DOHH2 (cell line): ENCODE measurements around the gene PAGR1.

ENCODE experiments used
- H3F3A ChIP-seq: fragments of 200-600 bp; sonication (generic), shearing (Covaris generic); 2 replicates; pipeline ENCODE4 v1.6.0; 2016; ENCODE audit warnings: antibody characterized with exemption, mild to moderate bottlenecking; ENCODE audit not compliant: control insufficient read depth, insufficient read depth
- H3K27ac ChIP-seq: fragments of 200-600 bp; sonication (generic); 2 replicates; pipeline ENCODE4 v1.5.1; 2014; ENCODE audit warnings: low read depth, mild to moderate bottlenecking, low read length, moderate library complexity
- H3K27me3 ChIP-seq: fragments of 200-600 bp; sonication (generic); 2 replicates; pipeline ENCODE4 v1.6.1; 2014; ENCODE audit warnings: mild to moderate bottlenecking, low read length, mixed read lengths; ENCODE audit not compliant: control insufficient read depth
- H3K36me3 ChIP-seq: fragments of 200-600 bp; sonication (generic); 2 replicates; pipeline ENCODE4 v1.6.1; 2014; ENCODE audit warnings: mild to moderate bottlenecking, low read length, moderate library complexity, mixed read lengths; ENCODE audit not compliant: control insufficient read depth
- H3K4me1 ChIP-seq: fragments of 200-600 bp; sonication (generic); 2 replicates; pipeline ENCODE4 v1.6.1; 2014; ENCODE audit warnings: mild to moderate bottlenecking, low read length, mixed read lengths; ENCODE audit not compliant: control insufficient read depth
- H3K4me2 ChIP-seq: fragments of 200-600 bp; sonication (generic); 2 replicates; pipeline ENCODE4 v1.6.0; 2014; ENCODE audit warnings: mild to moderate bottlenecking, low read length, moderate library complexity
- H3K4me3 ChIP-seq: fragments of 200-600 bp; sonication (generic); 2 replicates; pipeline ENCODE4 v1.5.1; 2014; ENCODE audit warnings: mild to moderate bottlenecking, low read length, mixed read lengths
- H3K79me2 ChIP-seq: fragments of 200-600 bp; sonication (generic); 2 replicates; pipeline ENCODE4 v1.6.1; 2014; ENCODE audit warnings: mild to moderate bottlenecking, low read length, mixed read lengths; ENCODE audit not compliant: control insufficient read depth
- H3K9me2 ChIP-seq: fragments of 200-600 bp; sonication (generic); replicated peaks from 2 replicates; pipeline ENCODE4 v1.6.1; 2014; ENCODE audit warnings: mild to moderate bottlenecking, low read length, mixed read lengths; ENCODE audit not compliant: control insufficient read depth
- H3K9me3 ChIP-seq: fragments of 200-600 bp; sonication (generic); 2 replicates; pipeline ENCODE4 v1.6.1; 2014; ENCODE audit warnings: antibody characterized with exemption, low read length, mixed read lengths; ENCODE audit not compliant: control insufficient read depth, insufficient read depth
- H4K20me1 ChIP-seq: fragments of 200-600 bp; sonication (generic); 2 replicates; pipeline ENCODE4 v1.6.0; 2014; ENCODE audit warnings: low read depth, mild to moderate bottlenecking, antibody characterized with exemption, low read length, moderate library complexity; ENCODE audit not compliant: control insufficient read depth, insufficient read depth
- EZH2phosphoT487 ChIP-seq: fragments of 200-600 bp; sonication (generic); IDR thresholded peaks from 2 replicates; pipeline ENCODE4 v1.6.1; 2017; ENCODE audit warnings: borderline replicate concordance, mild to moderate bottlenecking, antibody characterized with exemption, low read length, moderate library complexity, mixed read lengths
- TF ChIP-seq, protein P1 (sequence below): fragments of 200-600 bp; sonication (generic); IDR thresholded peaks from one replicate; pipeline ENCODE4 v1.5.1; 2014; ENCODE audit warnings: antibody characterized with exemption, mild to moderate bottlenecking, low read depth, low read length; ENCODE audit not compliant: poor library complexity, severe bottlenecking

PAGR1 gene

DNA sequence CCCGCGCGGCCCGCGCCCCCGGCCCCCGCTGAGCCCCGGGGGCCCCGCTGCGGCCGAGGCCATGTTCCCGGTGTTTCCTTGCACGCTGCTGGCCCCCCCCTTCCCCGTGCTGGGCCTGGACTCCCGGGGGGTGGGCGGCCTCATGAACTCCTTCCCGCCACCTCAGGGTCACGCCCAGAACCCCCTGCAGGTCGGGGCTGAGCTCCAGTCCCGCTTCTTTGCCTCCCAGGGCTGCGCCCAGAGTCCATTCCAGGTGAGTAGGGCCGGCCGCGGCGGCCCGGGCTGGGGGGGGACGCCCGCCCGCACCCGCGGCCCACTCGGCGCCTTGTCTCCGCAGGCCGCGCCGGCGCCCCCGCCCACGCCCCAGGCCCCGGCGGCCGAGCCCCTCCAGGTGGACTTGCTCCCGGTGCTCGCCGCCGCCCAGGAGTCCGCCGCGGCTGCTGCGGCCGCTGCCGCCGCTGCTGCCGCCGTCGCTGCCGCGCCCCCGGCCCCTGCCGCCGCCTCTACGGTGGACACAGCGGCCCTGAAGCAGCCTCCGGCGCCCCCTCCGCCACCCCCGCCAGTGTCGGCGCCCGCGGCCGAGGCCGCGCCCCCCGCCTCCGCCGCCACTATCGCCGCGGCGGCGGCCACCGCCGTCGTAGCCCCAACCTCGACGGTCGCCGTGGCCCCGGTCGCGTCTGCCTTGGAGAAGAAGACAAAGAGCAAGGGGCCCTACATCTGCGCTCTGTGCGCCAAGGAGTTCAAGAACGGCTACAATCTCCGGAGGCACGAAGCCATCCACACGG lies 9.1 kb upstream of the PAGR1 start:
- H3K4me3 ChIP-seq, result peak overlapping the region; percentile 97
- peaks cover 70% of the 10 kb centered on the region for H3K36me3 ChIP-seq
- H3K27ac ChIP-seq, result peak overlapping the region; percentile 89
- peaks cover 24% of the 10 kb centered on the region for H4K20me1 ChIP-seq
- TF ChIP-seq, protein P1, sequence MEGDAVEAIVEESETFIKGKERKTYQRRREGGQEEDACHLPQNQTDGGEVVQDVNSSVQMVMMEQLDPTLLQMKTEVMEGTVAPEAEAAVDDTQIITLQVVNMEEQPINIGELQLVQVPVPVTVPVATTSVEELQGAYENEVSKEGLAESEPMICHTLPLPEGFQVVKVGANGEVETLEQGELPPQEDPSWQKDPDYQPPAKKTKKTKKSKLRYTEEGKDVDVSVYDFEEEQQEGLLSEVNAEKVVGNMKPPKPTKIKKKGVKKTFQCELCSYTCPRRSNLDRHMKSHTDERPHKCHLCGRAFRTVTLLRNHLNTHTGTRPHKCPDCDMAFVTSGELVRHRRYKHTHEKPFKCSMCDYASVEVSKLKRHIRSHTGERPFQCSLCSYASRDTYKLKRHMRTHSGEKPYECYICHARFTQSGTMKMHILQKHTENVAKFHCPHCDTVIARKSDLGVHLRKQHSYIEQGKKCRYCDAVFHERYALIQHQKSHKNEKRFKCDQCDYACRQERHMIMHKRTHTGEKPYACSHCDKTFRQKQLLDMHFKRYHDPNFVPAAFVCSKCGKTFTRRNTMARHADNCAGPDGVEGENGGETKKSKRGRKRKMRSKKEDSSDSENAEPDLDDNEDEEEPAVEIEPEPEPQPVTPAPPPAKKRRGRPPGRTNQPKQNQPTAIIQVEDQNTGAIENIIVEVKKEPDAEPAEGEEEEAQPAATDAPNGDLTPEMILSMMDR, result no peak
- TF ChIP-seq EZH2phosphoT487, result no peak
- H3K9me2 ChIP-seq, result no peaks in the 10 kb centered on the region
- peaks cover 32% of the 10 kb centered on the region for H3F3A ChIP-seq
- H3K4me1 ChIP-seq, result peaks cover 67% of the 10 kb centered on the region
- peak overlapping the region; percentile 97 for H3K4me2 ChIP-seq
- peaks cover 30% of the 10 kb centered on the region for H3K79me2 ChIP-seq
- no peaks in the 10 kb centered on the region for H3K27me3 ChIP-seq
- H3K9me3 ChIP-seq, result no peaks in the 10 kb centered on the region

DNA sequence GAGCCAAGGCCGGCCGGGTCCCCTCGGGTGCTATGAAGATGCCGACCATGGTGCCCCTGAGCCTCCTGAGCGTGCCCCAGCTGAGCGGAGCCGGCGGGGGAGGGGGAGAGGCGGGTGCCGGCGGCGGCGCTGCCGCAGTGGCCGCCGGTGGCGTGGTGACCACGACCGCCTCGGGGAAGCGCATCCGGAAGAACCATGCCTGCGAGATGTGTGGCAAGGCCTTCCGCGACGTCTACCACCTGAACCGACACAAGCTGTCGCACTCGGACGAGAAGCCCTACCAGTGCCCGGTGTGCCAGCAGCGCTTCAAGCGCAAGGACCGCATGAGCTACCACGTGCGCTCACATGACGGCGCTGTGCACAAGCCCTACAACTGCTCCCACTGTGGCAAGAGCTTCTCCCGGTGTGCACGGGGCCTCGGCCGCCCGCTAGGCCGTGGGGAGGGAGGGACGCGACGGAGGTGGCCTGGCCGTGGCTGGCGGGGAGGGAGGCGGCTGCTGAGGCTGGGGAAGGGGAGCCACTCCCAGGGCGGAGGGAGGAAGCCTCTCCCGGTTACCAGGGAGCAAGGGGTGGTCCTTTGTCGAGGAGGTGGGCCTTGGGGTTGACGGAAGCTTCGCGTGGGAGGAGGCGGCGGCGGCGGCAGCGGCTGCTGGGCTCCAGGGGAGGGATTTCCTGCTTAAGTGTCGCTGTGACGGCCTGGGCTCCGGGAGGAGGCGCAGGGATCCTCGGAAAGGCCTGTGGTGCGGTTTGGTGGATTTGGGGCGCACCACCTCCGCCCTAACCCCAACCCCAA lies 8.3 kb upstream of the PAGR1 start:
- no peaks in the 10 kb centered on the region for H3K27me3 ChIP-seq
- H3K9me2 ChIP-seq, result no peaks in the 10 kb centered on the region
- no peak for TF ChIP-seq EZH2phosphoT487
- TF ChIP-seq, protein P1, result peak; percentile 56
- H3K4me2 ChIP-seq, result peak overlapping the region; percentile 97
- H3K4me3 ChIP-seq, result peak overlapping the region; percentile 97
- peak overlapping the region; percentile 89 for H3K27ac ChIP-seq
- H4K20me1 ChIP-seq, result peaks cover 24% of the 10 kb centered on the region
- peaks cover 30% of the 10 kb centered on the region for H3F3A ChIP-seq
- H3K79me2 ChIP-seq, result peaks cover 30% of the 10 kb centered on the region
- H3K9me3 ChIP-seq, result no peaks in the 10 kb centered on the region
- H3K4me1 ChIP-seq, result peaks cover 70% of the 10 kb centered on the region
- H3K36me3 ChIP-seq, result peaks cover 64% of the 10 kb centered on the region

GRCh38 chr16:29808219-29808900 lies 7.6 kb upstream of the PAGR1 start:
- no peak for TF ChIP-seq EZH2phosphoT487
- TF ChIP-seq, protein P1, result no peak
- peaks cover 30% of the 10 kb centered on the region for H3K79me2 ChIP-seq
- peak overlapping the region; percentile 89 for H3K27ac ChIP-seq
- H3K27me3 ChIP-seq, result no peaks in the 10 kb centered on the region
- peak overlapping the region; percentile 97 for H3K4me2 ChIP-seq
- H3K36me3 ChIP-seq, result peaks cover 57% of the 10 kb centered on the region
- H3K4me3 ChIP-seq, result peak overlapping the region; percentile 97
- peaks cover 27% of the 10 kb centered on the region for H3F3A ChIP-seq
- H3K9me2 ChIP-seq, result no peaks in the 10 kb centered on the region
- peaks cover 70% of the 10 kb centered on the region for H3K4me1 ChIP-seq
- peaks cover 24% of the 10 kb centered on the region for H4K20me1 ChIP-seq
- H3K9me3 ChIP-seq, result no peaks in the 10 kb centered on the region
